CD1c-positive myeloid dendritic cell (primary cell): ENCODE results near the gene DNAJC3.
"Not testable (repeated sequence)": the region's sequence is repeated elsewhere in the genome, so short reads cannot be mapped to it uniquely, and the experiment has no call there.

ENCODE experiments used
- DNase-seq: peaks from one replicate; pipeline ENCODE4 v3.0.0-alpha.2; 2016; ENCODE audit errors: extremely low spot score

Gene DNAJC3, protein sequence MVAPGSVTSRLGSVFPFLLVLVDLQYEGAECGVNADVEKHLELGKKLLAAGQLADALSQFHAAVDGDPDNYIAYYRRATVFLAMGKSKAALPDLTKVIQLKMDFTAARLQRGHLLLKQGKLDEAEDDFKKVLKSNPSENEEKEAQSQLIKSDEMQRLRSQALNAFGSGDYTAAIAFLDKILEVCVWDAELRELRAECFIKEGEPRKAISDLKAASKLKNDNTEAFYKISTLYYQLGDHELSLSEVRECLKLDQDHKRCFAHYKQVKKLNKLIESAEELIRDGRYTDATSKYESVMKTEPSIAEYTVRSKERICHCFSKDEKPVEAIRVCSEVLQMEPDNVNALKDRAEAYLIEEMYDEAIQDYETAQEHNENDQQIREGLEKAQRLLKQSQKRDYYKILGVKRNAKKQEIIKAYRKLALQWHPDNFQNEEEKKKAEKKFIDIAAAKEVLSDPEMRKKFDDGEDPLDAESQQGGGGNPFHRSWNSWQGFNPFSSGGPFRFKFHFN

DNA sequence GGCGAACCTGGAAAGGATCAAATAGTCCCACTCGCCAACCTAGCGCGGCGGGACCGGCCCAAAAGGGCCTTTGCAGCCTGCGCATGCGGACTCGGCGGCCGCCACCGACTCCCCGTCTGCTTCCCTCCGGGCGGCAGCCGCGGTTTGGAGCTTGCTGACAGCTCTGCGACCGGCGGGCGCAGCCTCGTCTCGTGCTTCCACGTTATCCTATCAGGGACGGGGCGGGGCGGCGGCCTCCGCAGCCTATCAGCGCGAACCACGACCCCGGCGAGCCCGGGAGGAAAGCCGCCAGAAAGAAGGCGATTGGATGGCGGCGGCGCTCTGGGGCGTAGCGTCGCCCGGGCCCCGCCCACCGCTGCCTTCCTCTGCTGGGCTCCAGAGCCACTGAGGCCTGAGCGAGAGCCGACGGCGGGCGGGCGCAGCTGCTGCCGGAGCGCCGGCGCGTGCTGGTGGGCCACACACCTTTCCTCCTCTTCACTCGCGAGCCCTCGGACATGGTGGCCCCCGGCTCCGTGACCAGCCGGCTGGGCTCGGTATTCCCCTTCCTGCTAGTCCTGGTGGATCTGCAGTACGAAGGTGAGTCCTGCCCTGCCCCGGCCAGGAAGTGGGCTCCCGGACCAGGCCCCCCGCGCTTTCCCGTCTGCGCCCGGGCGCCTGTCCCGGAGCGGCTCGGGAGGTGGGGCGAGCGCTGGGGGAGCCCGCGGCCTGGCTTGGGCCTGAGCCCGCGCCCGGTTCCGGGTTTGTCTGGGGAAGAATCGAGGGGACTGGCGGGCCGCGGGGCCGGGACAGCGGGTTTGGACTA lies at the start of gene DNAJC3:
TSS of gene DNAJC3 (plus strand) at position 378 of the 802 bp plus-strand sequence. CDS start at position 495, 117 bp downstream.
- DNase-seq: peak; percentile 99

DNA sequence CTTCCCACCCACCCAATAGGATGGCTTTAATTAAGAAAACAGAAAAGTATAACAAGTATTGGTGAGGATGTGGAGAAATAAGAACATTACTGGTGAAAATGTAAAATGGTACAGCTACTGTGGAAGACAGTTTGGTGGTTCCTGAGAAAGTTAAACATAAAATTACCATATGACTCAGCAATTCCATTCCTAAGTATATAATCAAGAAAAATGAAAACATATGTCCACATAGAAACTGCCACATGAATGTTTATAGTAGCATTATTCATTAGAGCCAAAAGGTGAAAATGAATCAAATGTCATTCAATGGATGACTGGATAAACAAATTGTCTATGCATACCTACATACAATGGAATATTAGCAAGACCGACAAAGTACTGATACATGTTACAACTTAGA lies 49.3 kb upstream of the DNAJC3 start:
- DNase-seq: no peak

DNA sequence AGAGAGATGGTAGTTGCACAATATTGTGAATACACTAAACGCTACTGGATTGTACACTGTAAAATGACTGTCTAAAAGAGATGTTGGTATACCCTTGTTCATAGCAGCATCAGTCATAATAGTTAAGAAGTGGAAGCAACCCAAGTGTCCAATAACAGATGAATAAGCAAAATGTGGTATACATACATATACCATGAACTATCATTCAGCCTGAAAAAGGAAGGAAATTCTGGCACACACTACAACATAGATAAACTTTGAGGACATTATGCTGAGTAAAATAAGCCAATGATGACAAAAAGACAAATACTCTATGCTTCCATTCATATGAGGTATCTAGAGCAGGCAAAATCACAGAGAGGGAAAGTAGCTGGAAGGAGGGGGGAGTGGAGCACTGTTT lies 48.5 kb upstream of the DNAJC3 start:
- no peak for DNase-seq

DNA sequence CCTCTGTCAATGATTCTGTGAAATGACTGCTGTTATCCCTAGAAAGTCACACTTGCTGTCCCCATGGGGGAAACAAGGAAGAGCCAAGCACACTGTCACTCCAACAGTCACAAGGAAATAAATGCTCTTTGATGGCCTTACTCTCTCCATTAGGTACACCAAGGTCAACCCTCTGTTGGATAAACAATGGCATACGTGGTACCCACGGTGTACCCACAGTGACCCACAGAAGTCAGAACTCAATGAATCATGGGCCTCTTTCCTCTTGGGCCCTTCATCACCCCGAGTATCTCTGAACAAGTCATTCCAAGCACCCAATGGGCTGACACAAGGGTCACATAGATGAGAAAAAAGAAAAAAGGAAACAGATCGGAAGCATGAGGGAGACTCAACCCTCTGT lies 47.9 kb upstream of the DNAJC3 start:
- DNase-seq: no peak

DNA sequence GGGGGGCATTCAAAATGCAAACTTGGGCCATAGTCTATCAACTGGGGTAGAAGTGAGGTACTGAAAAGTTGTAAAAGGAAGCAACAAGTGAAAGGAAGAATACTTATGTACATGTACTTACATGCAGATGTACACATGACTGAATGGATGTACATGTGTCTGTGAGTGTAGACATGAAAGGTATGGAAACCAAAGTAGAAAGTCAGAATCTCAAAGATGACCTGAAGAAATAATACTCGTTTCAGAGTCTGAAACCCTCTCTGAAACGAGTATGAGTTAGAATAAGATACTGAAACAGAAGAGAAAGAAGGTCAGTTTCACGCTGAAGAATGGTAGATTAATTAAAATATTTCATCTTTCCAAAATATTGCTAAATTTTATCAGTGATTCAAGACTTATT lies 46.3 kb upstream of the DNAJC3 start:
- DNase-seq: no peak

DNA sequence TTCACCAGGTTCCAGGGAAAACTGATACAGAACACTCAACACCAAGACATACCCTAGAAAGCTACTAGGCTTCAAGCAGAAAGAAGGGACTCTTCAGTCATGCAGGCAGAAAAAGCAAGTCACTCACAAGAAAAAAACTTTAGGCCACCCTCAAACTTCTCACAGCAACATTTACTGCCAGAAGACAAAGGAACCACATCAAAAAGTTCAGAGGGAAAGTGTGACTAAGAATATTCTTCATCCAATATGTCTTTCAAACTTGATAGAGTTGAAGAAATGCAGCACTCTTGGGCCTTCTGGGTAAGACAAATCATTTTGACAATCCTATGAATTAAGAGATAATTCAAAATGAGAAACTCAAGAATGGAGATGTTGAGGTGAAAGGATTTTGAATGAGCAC lies 40.1 kb upstream of the DNAJC3 start:
- no peak for DNase-seq

DNA sequence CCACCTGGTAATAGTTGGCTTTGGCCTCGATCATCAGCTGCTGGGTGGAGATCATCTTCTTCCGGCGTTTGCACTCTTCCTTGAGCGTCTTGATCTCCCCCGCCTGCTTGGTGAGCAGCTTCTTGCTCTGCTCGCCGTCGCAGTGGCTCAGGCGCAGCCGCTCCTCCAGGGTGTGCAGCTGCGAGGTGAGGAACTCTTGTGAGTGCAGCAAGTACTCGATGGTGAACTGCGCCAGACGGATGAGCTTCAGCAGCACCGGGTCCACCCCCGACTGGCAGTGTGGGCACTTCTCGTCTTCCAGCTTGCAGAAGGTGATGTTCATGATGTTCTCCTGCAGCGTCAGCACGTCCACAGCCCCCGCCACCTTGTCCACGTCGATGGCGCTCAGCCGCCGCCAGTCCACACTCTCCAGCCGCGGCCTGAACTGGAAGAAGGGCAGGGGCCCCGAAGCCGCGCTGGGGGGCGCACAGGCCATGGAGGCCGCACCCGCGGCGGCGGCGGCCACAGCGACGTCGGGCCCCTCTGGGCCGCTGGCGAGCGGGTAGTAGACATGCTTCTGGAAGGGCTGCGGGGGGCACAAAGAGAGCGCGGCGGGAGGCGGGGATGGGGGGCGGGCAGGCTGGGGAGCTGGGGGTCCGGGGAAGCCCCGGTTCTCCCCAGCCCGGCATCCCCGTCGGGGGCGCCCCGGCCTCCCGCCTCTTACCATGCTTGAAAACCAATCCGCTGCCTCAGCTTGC lies 35.5 kb upstream of the DNAJC3 start:
- no peak for DNase-seq

DNA sequence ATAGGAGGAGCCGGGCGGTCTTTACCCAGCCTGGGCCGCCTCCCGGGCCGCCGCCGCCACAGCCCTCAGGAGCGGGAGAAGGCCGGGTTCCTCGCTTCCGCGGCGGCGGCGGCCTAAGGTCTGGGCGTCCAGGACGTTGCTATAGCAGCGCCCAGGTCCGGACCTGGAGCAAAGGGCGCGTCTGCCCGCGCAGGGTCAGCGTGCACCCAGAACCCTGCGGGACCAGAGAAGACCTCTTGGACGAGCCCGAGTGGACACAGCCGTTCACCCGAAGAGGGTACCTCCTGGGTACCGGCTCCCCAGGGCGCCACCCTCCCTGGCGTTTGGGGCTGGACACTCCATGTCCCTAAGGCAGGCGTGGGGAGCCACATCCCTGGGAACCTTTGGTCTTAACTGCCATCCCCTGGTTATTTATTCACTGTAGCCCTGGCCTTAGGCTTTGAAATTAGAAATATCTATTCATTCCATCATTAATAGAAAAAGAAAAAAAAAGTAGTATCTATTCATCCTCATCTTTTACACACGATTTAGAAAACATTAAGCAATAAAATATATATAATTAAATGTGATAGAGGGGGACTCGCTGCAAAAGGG lies 34.8 kb upstream of the DNAJC3 start:
- no peak for DNase-seq

DNA sequence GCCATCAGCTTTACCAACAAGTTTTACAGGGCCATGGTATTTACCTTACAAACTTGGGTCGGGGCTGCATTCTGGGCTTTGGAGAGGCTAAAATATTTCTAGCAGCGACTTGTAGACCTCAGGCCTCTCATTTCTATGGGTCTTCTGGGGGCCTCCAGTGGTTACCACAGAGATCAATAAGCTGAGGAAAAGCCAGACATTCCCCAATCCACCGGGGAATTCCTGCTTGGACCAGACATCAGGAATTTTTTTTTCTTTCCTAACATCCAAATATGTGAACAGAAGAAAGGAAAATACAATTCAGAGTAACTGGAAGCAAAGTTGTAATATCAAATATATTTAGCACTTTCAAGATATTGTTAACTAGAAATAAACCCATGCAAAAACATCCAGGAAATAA lies 33.9 kb upstream of the DNAJC3 start:
- no peak for DNase-seq

DNA sequence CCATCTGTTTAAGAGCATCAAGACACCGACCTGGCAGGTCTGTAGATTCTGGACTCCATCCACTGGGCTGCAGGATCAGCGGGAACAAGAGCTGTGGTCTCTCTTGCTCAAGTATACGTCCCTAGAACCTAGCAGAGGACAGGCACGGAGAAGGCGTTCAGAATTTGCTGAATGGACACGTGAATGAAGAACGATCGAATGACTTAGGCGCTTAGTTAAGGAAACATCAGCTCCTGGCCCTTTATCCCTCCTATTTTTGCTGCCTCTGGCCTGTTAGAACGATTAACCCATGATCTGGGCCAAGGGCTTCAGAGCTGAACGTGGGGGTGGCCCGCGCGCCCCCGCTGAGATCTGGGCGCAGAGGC lies 33.4 kb upstream of the DNAJC3 start:
- DNase-seq: no peak

DNA sequence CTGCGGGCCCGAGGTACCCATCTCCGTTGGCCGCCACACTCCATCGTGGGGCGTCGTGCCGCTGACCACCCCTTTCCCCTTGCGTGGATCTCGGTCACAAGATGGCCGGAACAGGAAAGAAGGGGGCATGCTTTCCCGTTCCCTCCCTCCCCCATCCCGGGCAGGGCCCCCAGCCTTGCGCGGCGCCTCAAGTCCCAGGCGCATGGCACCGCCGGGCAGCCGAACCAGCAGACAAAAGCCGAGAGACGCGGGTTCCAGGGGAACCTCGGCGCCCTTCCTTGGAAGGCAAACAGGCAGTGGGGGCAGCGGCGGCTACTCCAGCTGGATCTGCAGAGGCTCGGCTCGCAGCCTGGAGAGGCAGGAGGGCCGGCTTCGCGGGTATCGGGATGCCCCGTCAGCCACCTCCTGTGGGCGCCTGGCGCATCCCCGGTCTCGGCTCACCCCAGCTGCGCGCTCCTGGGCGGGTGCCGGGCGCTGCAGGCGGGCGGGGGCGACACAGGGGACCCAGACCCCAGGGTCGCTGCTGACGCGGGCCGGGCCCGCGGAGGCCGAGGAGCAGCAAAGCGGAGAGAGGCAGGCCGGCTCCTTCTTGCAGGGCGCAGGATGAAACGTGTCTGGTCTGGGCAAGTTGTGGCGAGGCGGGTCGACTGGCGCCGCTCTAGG lies 32.9 kb upstream of the DNAJC3 start:
- DNase-seq: no peak

DNA sequence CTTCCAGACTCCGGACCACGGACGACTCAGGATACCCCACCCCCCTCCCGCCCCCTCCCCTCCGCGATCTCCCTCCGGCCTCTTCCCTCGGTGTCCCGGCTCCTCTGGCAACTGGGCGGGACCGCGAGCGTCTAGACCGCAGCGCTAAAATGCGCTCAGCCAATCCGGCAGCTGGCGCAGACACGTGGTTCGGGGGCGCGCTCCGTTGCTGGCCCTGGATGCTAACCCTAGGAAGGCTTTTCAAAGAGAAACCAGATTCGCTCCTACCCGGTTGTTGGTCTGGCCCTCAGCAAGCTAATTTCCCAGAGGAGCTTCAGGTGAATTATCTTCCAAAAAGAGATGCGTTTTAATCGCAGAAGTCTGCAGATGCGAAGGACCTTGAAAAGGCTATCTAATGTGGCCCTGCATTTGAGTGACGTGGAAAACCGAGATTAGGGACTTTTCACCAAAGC lies 32.3 kb upstream of the DNAJC3 start, which contains the start of gene DZIP1:
TSS of gene DZIP1 (minus strand) at position 106 of the 452 bp plus-strand sequence. CDS start 2,677 bp downstream, outside the sequence.
- DNase-seq: peak; percentile 10

DNA sequence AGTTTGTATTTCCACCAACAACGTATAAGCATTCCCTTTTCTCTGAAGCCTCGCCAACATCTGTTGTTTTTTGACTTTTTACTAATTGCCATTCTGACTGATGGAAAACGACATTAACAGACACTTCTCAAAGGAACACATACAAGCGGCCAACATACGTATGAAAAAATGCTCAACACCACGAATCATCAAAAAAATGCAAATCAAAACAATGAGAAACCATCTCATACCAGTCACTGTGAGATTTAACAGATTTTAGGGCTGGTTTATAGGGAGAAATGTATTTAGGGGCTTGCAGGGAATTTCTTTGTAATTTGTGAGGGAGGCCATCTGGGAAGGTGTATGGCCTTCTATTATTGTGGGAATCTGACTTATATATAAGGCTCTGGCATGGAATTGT lies 29.6 kb upstream of the DNAJC3 start:
- DNase-seq: no peak

DNA sequence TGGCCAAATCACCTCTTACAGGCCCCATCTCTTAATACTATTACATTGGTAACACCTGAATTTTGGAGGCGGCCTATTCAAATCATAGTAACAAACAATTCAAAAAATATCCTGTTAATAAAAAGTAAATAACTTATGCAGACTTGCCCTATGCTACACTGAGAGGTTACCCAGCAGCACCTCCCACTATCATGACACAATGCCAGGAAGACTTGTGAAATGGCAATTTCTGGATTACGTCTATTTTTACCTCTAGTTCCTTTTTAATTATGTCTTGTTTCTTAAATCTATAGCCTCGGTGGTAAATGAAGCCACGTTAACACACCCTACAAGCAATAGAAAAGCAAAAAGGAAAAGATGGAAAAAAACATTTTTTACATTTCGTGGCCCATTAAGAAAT lies 26.2 kb upstream of the DNAJC3 start:
- DNase-seq: peak; percentile 35

DNA sequence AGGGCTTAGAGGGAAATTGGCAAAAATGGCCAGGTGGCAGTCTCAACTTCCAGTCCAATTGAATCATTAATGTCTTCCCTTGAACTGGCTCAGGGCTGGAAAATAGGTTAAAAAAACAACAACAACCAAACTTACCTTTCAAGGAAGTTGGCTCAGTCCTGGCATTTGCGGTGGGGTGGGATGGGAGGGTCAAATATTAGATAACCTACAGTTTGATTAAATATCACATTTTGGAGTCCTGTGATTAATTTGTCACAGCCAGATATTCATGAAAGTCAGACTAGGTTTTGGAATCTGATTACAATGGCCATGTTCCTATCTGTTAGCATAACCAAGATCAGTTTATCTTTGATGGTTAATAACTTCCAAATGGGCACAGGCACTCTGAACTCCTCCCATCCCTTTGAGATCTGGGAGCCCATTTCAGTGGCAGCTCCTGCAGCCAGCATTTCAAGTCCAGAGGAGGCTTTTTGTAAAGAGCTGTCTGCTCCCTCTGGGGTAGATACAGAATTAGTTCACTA lies 24.6 kb upstream of the DNAJC3 start:
- no peak for DNase-seq

DNA sequence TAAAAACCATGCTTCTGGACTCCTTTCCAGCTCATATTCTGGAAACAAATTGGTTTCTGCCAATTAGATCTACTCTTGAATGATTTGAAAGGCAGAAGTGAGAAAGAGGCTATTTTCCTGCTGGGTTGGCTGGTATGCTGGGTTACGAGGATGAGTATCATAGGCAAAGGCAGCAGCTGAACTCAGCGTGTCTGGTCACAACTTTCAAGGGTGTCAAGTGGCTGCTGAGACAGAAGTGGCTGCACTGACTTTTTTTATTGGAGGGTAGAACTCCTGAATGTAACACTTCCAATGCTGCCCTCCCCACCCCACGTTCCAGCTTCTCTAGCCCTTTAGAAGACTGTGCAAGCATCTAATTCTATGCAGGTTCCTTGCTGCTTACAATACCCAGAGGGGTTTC lies 24.1 kb upstream of the DNAJC3 start:
- no peak for DNase-seq

DNA sequence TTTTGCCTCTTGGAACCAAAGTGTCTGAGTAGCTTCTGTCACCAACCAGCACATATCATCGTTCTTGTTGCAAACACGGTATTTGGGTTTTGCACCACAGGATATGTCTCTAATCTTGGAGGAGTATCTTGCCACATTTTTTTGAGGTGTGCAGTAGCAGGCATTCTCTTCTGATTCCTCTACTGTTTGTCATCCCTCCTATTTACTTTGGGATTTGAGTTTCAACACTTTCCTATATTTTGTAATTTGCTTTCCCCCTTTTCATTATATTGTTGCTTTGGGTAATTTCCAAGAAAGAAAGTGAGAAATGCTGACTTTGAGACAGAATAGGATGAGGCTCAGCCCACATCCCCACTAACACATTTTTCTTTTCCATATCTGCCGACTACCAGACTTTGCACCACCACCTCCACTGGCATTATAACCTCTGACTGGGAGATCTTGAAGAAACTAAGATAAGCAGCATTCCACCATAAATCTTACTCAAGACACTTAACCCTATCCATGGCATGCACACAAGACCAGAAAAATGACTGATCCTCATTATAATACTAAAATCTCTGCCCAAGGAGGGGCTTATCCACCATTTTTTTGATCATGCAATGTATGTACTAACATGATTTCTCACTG lies 20.4 kb upstream of the DNAJC3 start:
- no peak for DNase-seq

DNA sequence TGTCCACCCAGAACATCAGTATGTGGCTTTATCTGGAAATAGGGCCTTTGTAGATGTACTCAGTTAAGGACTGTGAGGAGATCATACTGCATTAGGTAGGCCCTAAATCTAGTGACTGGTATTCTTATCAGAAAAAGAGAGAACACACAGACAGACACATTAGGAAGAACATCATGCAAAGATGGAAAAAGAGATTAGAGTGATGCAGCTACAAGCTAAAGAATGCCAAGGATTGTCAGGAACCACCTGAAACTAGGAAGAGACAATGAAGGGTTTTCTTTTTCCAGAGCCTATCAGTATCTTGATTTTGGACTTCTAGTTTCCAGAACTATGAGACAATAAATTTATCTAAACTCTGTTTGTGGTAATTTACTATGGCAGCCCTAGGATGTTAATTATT lies 17.4 kb upstream of the DNAJC3 start:
- DNase-seq: no peak

DNA sequence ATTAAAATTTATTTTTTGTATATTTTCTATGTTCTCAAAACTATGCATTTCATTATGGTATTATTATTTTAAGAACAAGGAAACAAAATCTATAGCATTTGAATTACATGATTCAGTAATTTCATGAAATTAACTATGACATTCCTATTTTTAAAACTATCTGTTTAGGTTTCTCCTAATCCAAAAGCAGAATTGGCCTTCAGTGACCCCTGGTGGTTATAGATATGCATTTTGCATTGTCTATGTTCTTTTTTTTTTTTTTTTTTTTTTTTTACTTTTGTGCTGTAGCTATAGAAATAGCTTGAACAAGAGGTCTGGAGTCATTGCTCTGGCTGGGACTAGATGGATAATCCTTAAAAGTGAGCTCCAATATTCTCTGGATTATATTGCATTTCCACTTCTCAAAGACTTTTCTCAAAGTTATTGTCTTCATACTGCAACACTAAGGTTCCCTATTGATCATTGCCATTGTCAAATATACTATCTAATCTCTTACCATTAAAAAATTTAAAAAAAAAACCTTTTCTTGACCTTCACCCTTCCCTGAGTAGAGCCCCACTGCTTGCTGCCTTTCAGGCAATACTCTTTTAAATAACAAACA lies 15.9 kb upstream of the DNAJC3 start:
- peak; percentile 66 for DNase-seq

DNA sequence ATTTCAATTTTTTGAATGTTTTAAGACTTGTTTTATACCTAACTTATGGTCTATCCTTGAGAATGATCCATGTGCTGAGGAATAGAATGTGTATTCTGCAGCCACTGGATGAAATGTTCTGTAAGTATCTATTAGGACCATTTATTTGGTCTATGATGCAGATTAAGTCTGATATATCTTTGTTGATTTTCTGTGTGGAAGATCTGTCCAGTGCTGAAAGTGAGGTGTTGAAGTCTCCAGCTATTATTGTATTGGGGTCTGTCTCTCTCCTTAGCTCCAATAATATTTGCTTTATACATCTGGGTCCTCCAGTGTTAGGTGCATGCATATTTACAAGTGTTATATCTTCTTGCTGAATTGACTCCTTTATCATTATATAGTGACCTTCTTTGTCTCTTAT lies 9.7 kb upstream of the DNAJC3 start:
- DNase-seq: not testable (repeated sequence)
